ENCODE results near the gene CNTN4.

GRCh38 chr3:2774481-2775249 is 676.0 kb downstream of the CNTN4 start:
- TF ChIP-seq CTCF (IDR thresholded peaks at IDR 0.05) (no peak), POLR2A (IDR thresholded peaks at IDR 0.05) (no peak)

All from tibial nerve (tissue), 3 donors.